HepG2 (cell line): ENCODE data around the gene CGREF1. TPM values are rescaled to one million over a fixed set of nuclear protein-coding genes. Genes with fewer than 3 reads are reported as not detected.

Source experiments
- ARNT2 ChIP-seq: sonication (generic); formaldehyde crosslinking; IDR thresholded peaks from 2 replicates; pipeline ENCODE4 v1.8.0; 2022; ENCODE audit warnings: mild to moderate bottlenecking, low read depth, missing genetic modification reagents, moderate library complexity
- FOXA3 ChIP-seq: IDR thresholded peaks from 2 replicates; pipeline ENCODE4 v1.6.1; 2016; ENCODE audit warnings: missing genetic modification reagents, missing compliant biosample characterization
- HOXD1 ChIP-seq: sonication (generic); formaldehyde crosslinking; IDR thresholded peaks from 2 replicates; pipeline ENCODE4 v1.5.0; 2020; ENCODE audit warnings: missing genetic modification reagents
- KDM5A ChIP-seq: fragments of 200-600 bp; sonication (generic); IDR thresholded peaks from 2 replicates; pipeline ENCODE4 v1.7.0; 2018; ENCODE audit warnings: antibody characterized with exemption, mild to moderate bottlenecking, low read length, borderline replicate concordance
- MTF1 ChIP-seq: sonication (generic); formaldehyde crosslinking; IDR thresholded peaks from 2 replicates; pipeline ENCODE4 v1.5.0; 2020; ENCODE audit warnings: missing genetic modification reagents
- NFKB2 ChIP-seq: sonication (generic); formaldehyde crosslinking; IDR thresholded peaks from 2 replicates; pipeline ENCODE4 v1.4.0; 2020; ENCODE audit warnings: missing genetic modification reagents, borderline replicate concordance
- PHF20 ChIP-seq: sonication (generic); formaldehyde crosslinking; IDR thresholded peaks from 2 replicates; pipeline ENCODE4 v1.5.0; 2020; ENCODE audit warnings: mild to moderate bottlenecking, missing genetic modification reagents
- SIN3A ChIP-seq: IDR thresholded peaks from 2 replicates; pipeline ENCODE4 v1.6.1; 2011; ENCODE audit warnings: low read depth, mild to moderate bottlenecking, control low read depth, low read length, borderline replicate concordance
- SP140L ChIP-seq: sonication (generic); formaldehyde crosslinking; IDR thresholded peaks from 2 replicates; pipeline ENCODE4 v1.4.0; 2020; ENCODE audit warnings: missing genetic modification reagents, borderline replicate concordance
- ZFX ChIP-seq: sonication (generic); formaldehyde crosslinking; IDR thresholded peaks from 2 replicates; pipeline ENCODE4 v1.4.0; 2020; ENCODE audit warnings: mild to moderate bottlenecking, low read depth, missing genetic modification reagents, moderate library complexity
- ZNF878 ChIP-seq: sonication (generic); formaldehyde crosslinking; IDR thresholded peaks from 2 replicates; pipeline ENCODE4 v1.8.1; 2023; ENCODE audit warnings: mild to moderate bottlenecking, missing genetic modification reagents, moderate library complexity
- polyA plus RNA-seq, 8 experiments: library from polyadenylated mRNA; depleted of rRNA in 3 of 8; stranded (reverse) in 7 of 8; unstranded in 1 of 8; fragments of >200 nt; fragmentation: Illumina TruSeq in 4 of 8; extraction: Trizol in 4 of 8; gene quantifications; 2 replicates each; pipeline versions ENCODE4 v1.2.1 to v1.2.3, GENCODE V29; 2011 to 2016; ENCODE audit warnings: low read depth in 4 of 8, missing spikeins in 1 of 8, mixed read lengths in 1 of 8; ENCODE audit not compliant: insufficient read depth in 1 of 8
- total RNA-seq, 5 experiments: library from RNA; depleted of rRNA; stranded (reverse); fragments of >200 nt; fragmentation: Illumina TruSeq; extraction: Trizol; gene quantifications; 2 replicates each; pipeline ENCODE4 v1.2.3, GENCODE V29; 2016; ENCODE audit warnings: low read depth in 1 of 5
- TF ChIP-seq, protein P1 (sequence below): IDR thresholded peaks from 2 replicates; pipeline ENCODE4 v1.6.1; 2016
- TF ChIP-seq, protein P2 (sequence below): sonication (generic); formaldehyde crosslinking; IDR thresholded peaks from 2 replicates; pipeline ENCODE4 v1.5.0; 2020; ENCODE audit warnings: missing genetic modification reagents, mild to moderate bottlenecking, borderline replicate concordance
- TF ChIP-seq, protein P3 (sequence below), 2 experiments: sonication (generic) in 1 of 2; formaldehyde crosslinking in 1 of 2; IDR thresholded peaks; 2 replicates each; pipeline versions ENCODE4 v1.5.1 to v1.6.1; 2011 to 2020; ENCODE audit warnings: borderline replicate concordance in 1 of 2, low read depth in 1 of 2, low read length in 1 of 2, mild to moderate bottlenecking in 1 of 2, missing genetic modification reagents in 1 of 2, moderate library complexity in 1 of 2
- TF ChIP-seq, protein P4 (sequence below): sonication (generic); formaldehyde crosslinking; IDR thresholded peaks from 2 replicates; pipeline ENCODE4 v1.4.0; 2020; ENCODE audit warnings: missing genetic modification reagents
- TF ChIP-seq, protein P5 (sequence below): sonication (generic); formaldehyde crosslinking; IDR thresholded peaks from 2 replicates; pipeline ENCODE4 v1.5.0; 2020; ENCODE audit warnings: missing genetic modification reagents
- TF ChIP-seq, protein P6 (sequence below): sonication (generic); formaldehyde crosslinking; IDR thresholded peaks from 2 replicates; pipeline ENCODE4 v1.5.1; 2020; ENCODE audit warnings: mild to moderate bottlenecking, missing genetic modification reagents, moderate library complexity

The CGREF1 gene
- total and polyA plus RNA-seq, 2 of the 13 experiments (the other 11 are each of a cell fraction or from before 2014, with no cell fraction given) = 13.9 to 23.4 TPM

DNA sequence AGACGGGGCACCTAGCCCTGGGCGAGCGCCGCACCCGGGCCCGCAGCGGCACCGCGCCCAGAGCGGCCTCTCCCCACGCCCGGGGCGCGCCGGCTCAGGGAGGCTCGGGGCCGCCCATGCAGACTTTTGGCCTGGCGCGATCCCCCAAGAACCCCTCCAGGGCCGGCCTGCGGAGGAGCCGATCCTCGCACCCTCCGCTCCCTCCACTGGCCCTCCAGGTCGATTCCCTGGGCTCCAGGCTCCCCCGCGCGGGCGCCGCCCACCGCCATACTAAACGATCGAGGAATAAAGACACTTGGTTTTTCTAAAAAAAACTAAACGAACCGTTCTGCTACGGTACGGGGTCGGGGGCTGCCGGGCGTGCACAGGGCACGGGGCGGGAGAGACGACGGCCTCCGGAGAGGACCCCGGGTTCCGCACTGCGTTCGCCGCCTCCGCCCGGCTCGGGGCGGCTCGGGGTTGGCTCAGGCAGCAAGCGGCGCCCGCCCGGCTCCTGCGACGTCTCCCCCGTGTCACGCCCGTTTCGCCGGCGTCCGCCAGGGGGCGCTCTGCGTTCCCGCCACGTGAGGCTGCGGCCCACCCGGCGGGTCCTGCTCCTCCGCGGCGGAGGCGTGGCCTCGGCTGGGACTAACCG lies 32.7 kb downstream of the CGREF1 start (continued):
- TF ChIP-seq, protein P1, sequence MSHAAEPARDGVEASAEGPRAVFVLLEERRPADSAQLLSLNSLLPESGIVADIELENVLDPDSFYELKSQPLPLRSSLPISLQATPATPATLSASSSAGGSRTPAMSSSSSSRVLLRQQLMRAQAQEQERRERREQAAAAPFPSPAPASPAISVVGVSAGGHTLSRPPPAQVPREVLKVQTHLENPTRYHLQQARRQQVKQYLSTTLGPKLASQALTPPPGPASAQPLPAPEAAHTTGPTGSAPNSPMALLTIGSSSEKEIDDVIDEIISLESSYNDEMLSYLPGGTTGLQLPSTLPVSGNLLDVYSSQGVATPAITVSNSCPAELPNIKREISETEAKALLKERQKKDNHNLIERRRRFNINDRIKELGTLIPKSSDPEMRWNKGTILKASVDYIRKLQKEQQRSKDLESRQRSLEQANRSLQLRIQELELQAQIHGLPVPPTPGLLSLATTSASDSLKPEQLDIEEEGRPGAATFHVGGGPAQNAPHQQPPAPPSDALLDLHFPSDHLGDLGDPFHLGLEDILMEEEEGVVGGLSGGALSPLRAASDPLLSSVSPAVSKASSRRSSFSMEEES = peak; percentile 89
- TF ChIP-seq ZFX (CRISPR knock-in tag) = no peak
- peak; percentile 90 for TF ChIP-seq SIN3A
- TF ChIP-seq SP140L = peak; percentile 34; the same call in 1 of the 2 replicates
- TF ChIP-seq, protein P2, sequence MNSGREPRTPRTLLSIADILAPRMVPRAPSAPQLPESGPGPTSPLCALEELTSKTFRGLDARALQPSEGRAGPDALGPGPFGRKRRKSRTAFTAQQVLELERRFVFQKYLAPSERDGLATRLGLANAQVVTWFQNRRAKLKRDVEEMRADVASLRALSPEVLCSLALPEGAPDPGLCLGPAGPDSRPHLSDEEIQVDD (CRISPR knock-in tag) = no peak
- peak; percentile 72 for TF ChIP-seq FOXA3
- TF ChIP-seq ARNT2 (CRISPR knock-in tag) = peak; percentile 98
- TF ChIP-seq, protein P3, sequence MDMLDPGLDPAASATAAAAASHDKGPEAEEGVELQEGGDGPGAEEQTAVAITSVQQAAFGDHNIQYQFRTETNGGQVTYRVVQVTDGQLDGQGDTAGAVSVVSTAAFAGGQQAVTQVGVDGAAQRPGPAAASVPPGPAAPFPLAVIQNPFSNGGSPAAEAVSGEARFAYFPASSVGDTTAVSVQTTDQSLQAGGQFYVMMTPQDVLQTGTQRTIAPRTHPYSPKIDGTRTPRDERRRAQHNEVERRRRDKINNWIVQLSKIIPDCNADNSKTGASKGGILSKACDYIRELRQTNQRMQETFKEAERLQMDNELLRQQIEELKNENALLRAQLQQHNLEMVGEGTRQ (IDR thresholded peaks at IDR 0.05; ENCODE audit: low read depth, low read length) = peak; percentile 51
- TF ChIP-seq, protein P3 (CRISPR knock-in tag; IDR thresholded peaks at IDR 0.05; ENCODE audit: borderline replicate concordance) = no peak
- no peak for TF ChIP-seq ZNF878 (CRISPR knock-in tag)
- TF ChIP-seq NFKB2 (CRISPR knock-in tag) = peak; percentile 92
- TF ChIP-seq, protein P4, sequence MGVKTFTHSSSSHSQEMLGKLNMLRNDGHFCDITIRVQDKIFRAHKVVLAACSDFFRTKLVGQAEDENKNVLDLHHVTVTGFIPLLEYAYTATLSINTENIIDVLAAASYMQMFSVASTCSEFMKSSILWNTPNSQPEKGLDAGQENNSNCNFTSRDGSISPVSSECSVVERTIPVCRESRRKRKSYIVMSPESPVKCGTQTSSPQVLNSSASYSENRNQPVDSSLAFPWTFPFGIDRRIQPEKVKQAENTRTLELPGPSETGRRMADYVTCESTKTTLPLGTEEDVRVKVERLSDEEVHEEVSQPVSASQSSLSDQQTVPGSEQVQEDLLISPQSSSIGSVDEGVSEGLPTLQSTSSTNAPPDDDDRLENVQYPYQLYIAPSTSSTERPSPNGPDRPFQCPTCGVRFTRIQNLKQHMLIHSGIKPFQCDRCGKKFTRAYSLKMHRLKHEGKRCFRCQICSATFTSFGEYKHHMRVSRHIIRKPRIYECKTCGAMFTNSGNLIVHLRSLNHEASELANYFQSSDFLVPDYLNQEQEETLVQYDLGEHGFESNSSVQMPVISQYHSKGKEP (CRISPR knock-in tag) = no peak; the same call in 1 of the 2 replicates
- peak; percentile 59 for TF ChIP-seq PHF20 (CRISPR knock-in tag)
- TF ChIP-seq, protein P5, sequence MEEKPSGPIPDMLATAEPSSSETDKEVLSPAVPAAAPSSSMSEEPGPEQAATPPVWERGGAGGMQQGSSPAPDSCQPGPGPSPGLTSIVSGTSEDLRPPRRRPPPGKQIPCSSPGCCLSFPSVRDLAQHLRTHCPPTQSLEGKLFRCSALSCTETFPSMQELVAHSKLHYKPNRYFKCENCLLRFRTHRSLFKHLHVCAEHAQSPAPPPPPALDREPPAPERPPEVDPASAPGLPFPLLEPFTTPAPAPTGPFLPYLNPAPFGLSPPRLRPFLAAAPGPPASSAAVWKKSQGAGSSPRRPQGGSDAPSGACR = no peak
- peak; percentile 23; the same call in 1 of the 2 replicates for TF ChIP-seq KDM5A
- TF ChIP-seq MTF1 (CRISPR knock-in tag) = 0 out of 2 replicates have a peak, but pooled peaks have one; percentile 20
- peak; percentile 88; the same call in 1 of the 2 replicates for TF ChIP-seq HOXD1 (CRISPR knock-in tag)
- TF ChIP-seq, protein P6, sequence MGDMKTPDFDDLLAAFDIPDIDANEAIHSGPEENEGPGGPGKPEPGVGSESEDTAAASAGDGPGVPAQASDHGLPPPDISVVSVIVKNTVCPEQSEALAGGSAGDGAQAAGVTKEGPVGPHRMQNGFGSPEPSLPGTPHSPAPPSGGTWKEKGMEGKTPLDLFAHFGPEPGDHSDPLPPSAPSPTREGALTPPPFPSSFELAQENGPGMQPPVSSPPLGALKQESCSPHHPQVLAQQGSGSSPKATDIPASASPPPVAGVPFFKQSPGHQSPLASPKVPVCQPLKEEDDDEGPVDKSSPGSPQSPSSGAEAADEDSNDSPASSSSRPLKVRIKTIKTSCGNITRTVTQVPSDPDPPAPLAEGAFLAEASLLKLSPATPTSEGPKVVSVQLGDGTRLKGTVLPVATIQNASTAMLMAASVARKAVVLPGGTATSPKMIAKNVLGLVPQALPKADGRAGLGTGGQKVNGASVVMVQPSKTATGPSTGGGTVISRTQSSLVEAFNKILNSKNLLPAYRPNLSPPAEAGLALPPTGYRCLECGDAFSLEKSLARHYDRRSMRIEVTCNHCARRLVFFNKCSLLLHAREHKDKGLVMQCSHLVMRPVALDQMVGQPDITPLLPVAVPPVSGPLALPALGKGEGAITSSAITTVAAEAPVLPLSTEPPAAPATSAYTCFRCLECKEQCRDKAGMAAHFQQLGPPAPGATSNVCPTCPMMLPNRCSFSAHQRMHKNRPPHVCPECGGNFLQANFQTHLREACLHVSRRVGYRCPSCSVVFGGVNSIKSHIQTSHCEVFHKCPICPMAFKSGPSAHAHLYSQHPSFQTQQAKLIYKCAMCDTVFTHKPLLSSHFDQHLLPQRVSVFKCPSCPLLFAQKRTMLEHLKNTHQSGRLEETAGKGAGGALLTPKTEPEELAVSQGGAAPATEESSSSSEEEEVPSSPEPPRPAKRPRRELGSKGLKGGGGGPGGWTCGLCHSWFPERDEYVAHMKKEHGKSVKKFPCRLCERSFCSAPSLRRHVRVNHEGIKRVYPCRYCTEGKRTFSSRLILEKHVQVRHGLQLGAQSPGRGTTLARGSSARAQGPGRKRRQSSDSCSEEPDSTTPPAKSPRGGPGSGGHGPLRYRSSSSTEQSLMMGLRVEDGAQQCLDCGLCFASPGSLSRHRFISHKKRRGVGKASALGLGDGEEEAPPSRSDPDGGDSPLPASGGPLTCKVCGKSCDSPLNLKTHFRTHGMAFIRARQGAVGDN (CRISPR knock-in tag) = peak; percentile 84
